Trophoblast cell (in vitro differentiated cells and primary cell): ENCODE data around the gene KIF4A.

ENCODE experiments used
- DNase-seq, 2 donors: peaks; one replicate each; pipeline ENCODE4 v3.0.0-alpha.2; 2016
- H2AFZ ChIP-seq: 2 replicates; pipeline ENCODE4 v1.6.1; 2013; ENCODE audit warnings: low read length, moderate library complexity, mild to moderate bottlenecking; ENCODE audit not compliant: insufficient read depth, poor library complexity
- H2AK5ac ChIP-seq: 2 replicates; pipeline ENCODE4 v1.6.1; 2013; ENCODE audit warnings: mild to moderate bottlenecking, low read length
- H2BK120ac ChIP-seq: 2 replicates; pipeline ENCODE4 v1.6.1; 2013; ENCODE audit warnings: low read length, mild to moderate bottlenecking, moderate library complexity; ENCODE audit not compliant: insufficient read depth, poor library complexity
- H2BK12ac ChIP-seq: 2 replicates; pipeline ENCODE4 v1.6.1; 2013; ENCODE audit warnings: mild to moderate bottlenecking, low read length, moderate library complexity
- H2BK5ac ChIP-seq: 2 replicates; pipeline ENCODE4 v1.6.1; 2013; ENCODE audit warnings: low read length, low read depth, moderate library complexity, mild to moderate bottlenecking; ENCODE audit not compliant: poor library complexity
- H3K14ac ChIP-seq: 2 replicates; pipeline ENCODE4 v1.6.1; 2013; ENCODE audit warnings: mild to moderate bottlenecking, low read length
- H3K18ac ChIP-seq: 2 replicates; pipeline ENCODE4 v1.6.1; 2013; ENCODE audit warnings: mild to moderate bottlenecking, low read length
- H3K23ac ChIP-seq: 2 replicates; pipeline ENCODE4 v1.6.1; 2013; ENCODE audit warnings: low read length
- H3K27ac ChIP-seq: 2 replicates; pipeline ENCODE4 v1.5.1; 2013; ENCODE audit warnings: low read depth, mild to moderate bottlenecking, inconsistent platforms, low read length, moderate library complexity
- H3K27me3 ChIP-seq: 2 replicates; pipeline ENCODE4 v1.6.1; 2013; ENCODE audit warnings: inconsistent platforms, mild to moderate bottlenecking, low read length, moderate library complexity; ENCODE audit not compliant: insufficient read depth
- H3K36me3 ChIP-seq, 2 experiments: 1 replicate in 1 of 2; 2 replicates in 1 of 2; pipeline ENCODE4 v1.6.1; 2013; ENCODE audit warnings: low read length in 2 of 2, mild to moderate bottlenecking in 2 of 2, moderate library complexity in 1 of 2; ENCODE audit not compliant: insufficient read depth in 2 of 2, control insufficient read depth in 1 of 2
- H3K4ac ChIP-seq: 2 replicates; pipeline ENCODE4 v1.6.1; 2013; ENCODE audit warnings: low read depth, mild to moderate bottlenecking, low read length, moderate library complexity
- H3K4me1 ChIP-seq, 2 experiments: 1 replicate in 1 of 2; 2 replicates in 1 of 2; pipeline ENCODE4 v1.6.1; 2013; ENCODE audit warnings: low read length in 2 of 2, mild to moderate bottlenecking in 2 of 2, moderate library complexity in 1 of 2; ENCODE audit not compliant: insufficient read depth in 2 of 2, control insufficient read depth in 1 of 2
- H3K4me2 ChIP-seq: 2 replicates; pipeline ENCODE4 v1.6.1; 2013; ENCODE audit warnings: inconsistent platforms, mild to moderate bottlenecking, low read length, moderate library complexity
- H3K4me3 ChIP-seq: 2 replicates; pipeline ENCODE4 v1.5.1; 2013; ENCODE audit warnings: mild to moderate bottlenecking, low read depth, low read length, inconsistent platforms
- H3K79me1 ChIP-seq: one replicate; pipeline ENCODE4 v1.6.1; 2013; ENCODE audit warnings: low read length
- H3K79me2 ChIP-seq: 2 replicates; pipeline ENCODE4 v1.6.1; 2013; ENCODE audit warnings: low read length, mild to moderate bottlenecking; ENCODE audit not compliant: control insufficient read depth, insufficient read depth, poor library complexity
- H3K9ac ChIP-seq: 2 replicates; pipeline ENCODE4 v1.6.1; 2013; ENCODE audit warnings: mild to moderate bottlenecking, low read length
- H3K9me3 ChIP-seq: 2 replicates; pipeline ENCODE4 v1.6.1; 2013; ENCODE audit warnings: low read depth, mild to moderate bottlenecking, control low read depth, inconsistent platforms, low read length; ENCODE audit not compliant: insufficient read depth
- H4K12ac ChIP-seq: 2 replicates; pipeline ENCODE4 v1.6.1; 2013; ENCODE audit warnings: low read depth, mild to moderate bottlenecking, low read length, moderate library complexity
- H4K8ac ChIP-seq: 2 replicates; pipeline ENCODE4 v1.6.1; 2013; ENCODE audit warnings: low read depth, mild to moderate bottlenecking, low read length, moderate library complexity
- H4K91ac ChIP-seq: one replicate; pipeline ENCODE4 v1.6.1; 2013; ENCODE audit warnings: low read depth, mild to moderate bottlenecking, low read length, moderate library complexity
- WGBS: extraction: QIAGEN DNeasy Blood & Tissue Kit; methylation state at CpG from one replicate; pipeline ENCODE4 v1.1.7; 2013; ENCODE audit warnings: missing lambda C conversion rate; ENCODE audit not compliant: insufficient read length, insufficient coverage; ENCODE audit errors: extremely low coverage; 5-methylcytosine and 5-hydroxymethylcytosine counted together

The KIF4A gene

GRCh38 chrX:70429759-70430158, 139.9 kb downstream of the KIF4A start:
- Histone ChIP-seq H2AFZ (no peak overlapping the region), H3K79me1 (peaks cover 2% of the 10 kb centered on the region), H3K18ac (no peak overlapping the region), H2BK5ac (no peak overlapping the region), H3K4me3 (no peak overlapping the region), H2BK12ac (no peak overlapping the region), H3K27ac (no peak overlapping the region), H3K4me2 (no peak overlapping the region), H3K9me3 (no peaks in the 10 kb centered on the region), H3K79me2 (no peaks in the 10 kb centered on the region), H2BK120ac (no peak overlapping the region), H2AK5ac (no peak overlapping the region), H3K36me3 (no peaks in the 10 kb centered on the region), H4K91ac (no peak overlapping the region), H4K12ac (no peak overlapping the region), H3K4me1 (peaks cover 0 to 4% of the 10 kb centered on the region in 2 experiments), H3K9ac (no peak overlapping the region), H3K14ac (no peak overlapping the region), H3K4ac (no peak overlapping the region), H3K23ac (no peak overlapping the region), H4K8ac (no peak overlapping the region), H3K27me3 (no peaks in the 10 kb centered on the region)
- no CpG with 5 or more reads among the region's 6 CpGs for WGBS
- no peak for DNase-seq

- no peak overlapping the region for H3K23ac ChIP-seq
- no peak overlapping the region for H4K12ac ChIP-seq
- peaks cover 4% of the 10 kb centered on the region for H3K79me1 ChIP-seq
- H3K4ac ChIP-seq: no peak overlapping the region
- peaks cover 0 to 10% of the 10 kb centered on the region in 2 experiments for H3K4me1 ChIP-seq
- no peak overlapping the region for H4K8ac ChIP-seq
- no peaks in the 10 kb centered on the region for H3K9me3 ChIP-seq
- H2AFZ ChIP-seq: peak overlapping the region; percentile 48
- H2BK5ac ChIP-seq: no peak overlapping the region
- no peak overlapping the region for H2BK12ac ChIP-seq
- no peak overlapping the region for H3K14ac ChIP-seq
- no peaks in the 10 kb centered on the region for H3K36me3 ChIP-seq
- no peak overlapping the region for H2AK5ac ChIP-seq
- no peak overlapping the region for H3K27ac ChIP-seq
- no peak overlapping the region for H2BK120ac ChIP-seq
- no peak overlapping the region for H3K18ac ChIP-seq
- H4K91ac ChIP-seq: no peak overlapping the region
- peak overlapping the region; percentile 99 for H3K4me2 ChIP-seq
- no peaks in the 10 kb centered on the region for H3K27me3 ChIP-seq
- DNase-seq: no peak
- H3K9ac ChIP-seq: no peak overlapping the region
- peaks cover 2% of the 10 kb centered on the region for H3K79me2 ChIP-seq
- H3K4me3 ChIP-seq: no peak overlapping the region
- no CpG with 5 or more reads among the region's 15 CpGs for WGBS
These were observed 143.3 kb downstream of the KIF4A start for GRCh38 chrX:70432936-70433847.

GRCh38 chrX:70433848-70434351, 144.0 kb downstream of the KIF4A start:
- Histone ChIP-seq H3K23ac (no peak overlapping the region), H2AK5ac (no peak overlapping the region), H3K36me3 (no peaks in the 10 kb centered on the region), H2BK12ac (no peak overlapping the region), H4K12ac (no peak overlapping the region), H3K4me3 (peak overlapping the region; percentile 84), H3K79me1 (peaks cover 4% of the 10 kb centered on the region), H3K14ac (no peak overlapping the region), H4K91ac (no peak overlapping the region), H4K8ac (peak overlapping the region; percentile 80), H3K9me3 (no peaks in the 10 kb centered on the region), H3K79me2 (peaks cover 2% of the 10 kb centered on the region), H3K4ac (no peak overlapping the region), H3K27me3 (no peaks in the 10 kb centered on the region), H3K18ac (no peak overlapping the region), H3K4me2 (peak overlapping the region; percentile 99), H2BK5ac (no peak overlapping the region), H3K4me1 (peaks cover 0 to 10% of the 10 kb centered on the region in 2 experiments), H2AFZ (peak overlapping the region; percentile 97), H3K27ac (no peak overlapping the region), H2BK120ac (no peak overlapping the region), H3K9ac (no peak overlapping the region)
- WGBS: no CpG with 5 or more reads among the region's 37 CpGs
- peak; percentile 30 to 61 for DNase-seq

GRCh38 chrX:70434352-70434866, 144.5 kb downstream of the KIF4A start:
- peak; percentile 66 to 78 for DNase-seq
- Histone ChIP-seq H3K79me1 (peaks cover 4% of the 10 kb centered on the region), H3K9me3 (no peaks in the 10 kb centered on the region), H2AFZ (peak overlapping the region; percentile 97), H3K36me3 (no peaks in the 10 kb centered on the region), H3K79me2 (peaks cover 2% of the 10 kb centered on the region), H3K4me1 (peaks cover 0 to 10% of the 10 kb centered on the region in 2 experiments), H4K8ac (peak overlapping the region; percentile 91), H3K9ac (no peak overlapping the region), H3K4me3 (peak overlapping the region; percentile 84), H2AK5ac (no peak overlapping the region), H3K27me3 (no peaks in the 10 kb centered on the region), H3K14ac (peak overlapping the region; percentile 74), H4K12ac (peak overlapping the region; percentile 51), H3K27ac (no peak overlapping the region), H2BK120ac (peak overlapping the region; percentile 62), H4K91ac (peak overlapping the region; percentile 60), H3K4ac (no peak overlapping the region), H3K18ac (no peak overlapping the region), H2BK5ac (no peak overlapping the region), H2BK12ac (no peak overlapping the region), H3K4me2 (peak overlapping the region; percentile 99), H3K23ac (no peak overlapping the region)
- no CpG with 5 or more reads among the region's 45 CpGs for WGBS
